RWPE2 (cell line): ENCODE results near the gene UNC45A.
A peak's percentile ranks its signal among the peaks of the same experiment; 100 is the strongest.

ENCODE experiments used
- ATAC-seq: fragments of 200-7000 bp; cut with Tn5 transposase; 3 replicates; pipeline ENCODE4 v1.9.1; 2021; ENCODE audit warnings: low read depth
- DNase-seq: peaks from one replicate; pipeline ENCODE4 v3.0.0-alpha.2; 2020; ENCODE audit warnings: low spot score
- H3K27ac ChIP-seq: fragments of 450-650 bp; 2 replicates; pipeline ENCODE4 v1.5.1; 2017; ENCODE audit warnings: mild to moderate bottlenecking; ENCODE audit not compliant: poor library complexity, severe bottlenecking
- H3K27me3 ChIP-seq: fragments of 250-450 bp; sonication (Bioruptor Pico); 2 replicates; pipeline ENCODE4 v1.5.1; 2021; ENCODE audit warnings: mild to moderate bottlenecking, moderate library complexity; ENCODE audit not compliant: insufficient read depth, poor library complexity, severe bottlenecking
- H3K36me3 ChIP-seq: fragments of 250-450 bp; sonication (Bioruptor Pico); 2 replicates; pipeline ENCODE4 v1.5.1; 2020; ENCODE audit warnings: low read depth, mild to moderate bottlenecking, moderate library complexity
- H3K4me1 ChIP-seq: fragments of 250-450 bp; sonication (Bioruptor Pico); 2 replicates; pipeline ENCODE4 v1.5.1; 2021; ENCODE audit warnings: mild to moderate bottlenecking, moderate library complexity; ENCODE audit not compliant: insufficient read depth, poor library complexity, severe bottlenecking
- H3K4me3 ChIP-seq: fragments of 250-450 bp; sonication (Bioruptor Pico); 2 replicates; pipeline ENCODE4 v1.5.1; 2021; ENCODE audit warnings: mild to moderate bottlenecking, moderate library complexity; ENCODE audit not compliant: severe bottlenecking
- H3K9me3 ChIP-seq: fragments of 250-450 bp; sonication (Bioruptor Pico); 2 replicates; pipeline ENCODE4 v1.5.1; 2021; ENCODE audit warnings: mild to moderate bottlenecking, moderate library complexity; ENCODE audit not compliant: severe bottlenecking
- TF ChIP-seq, protein P1 (sequence below): fragments of 450-650 bp; IDR thresholded peaks from one replicate; pipeline ENCODE4 v1.5.1; 2017; ENCODE audit warnings: mild to moderate bottlenecking, moderate library complexity; ENCODE audit not compliant: poor library complexity, severe bottlenecking

UNC45A gene

GRCh38 chr15:90904746-90905145, 30.3 kb upstream of the UNC45A start:
- H3K27ac ChIP-seq: no peak overlapping the region
- TF ChIP-seq, protein P1, sequence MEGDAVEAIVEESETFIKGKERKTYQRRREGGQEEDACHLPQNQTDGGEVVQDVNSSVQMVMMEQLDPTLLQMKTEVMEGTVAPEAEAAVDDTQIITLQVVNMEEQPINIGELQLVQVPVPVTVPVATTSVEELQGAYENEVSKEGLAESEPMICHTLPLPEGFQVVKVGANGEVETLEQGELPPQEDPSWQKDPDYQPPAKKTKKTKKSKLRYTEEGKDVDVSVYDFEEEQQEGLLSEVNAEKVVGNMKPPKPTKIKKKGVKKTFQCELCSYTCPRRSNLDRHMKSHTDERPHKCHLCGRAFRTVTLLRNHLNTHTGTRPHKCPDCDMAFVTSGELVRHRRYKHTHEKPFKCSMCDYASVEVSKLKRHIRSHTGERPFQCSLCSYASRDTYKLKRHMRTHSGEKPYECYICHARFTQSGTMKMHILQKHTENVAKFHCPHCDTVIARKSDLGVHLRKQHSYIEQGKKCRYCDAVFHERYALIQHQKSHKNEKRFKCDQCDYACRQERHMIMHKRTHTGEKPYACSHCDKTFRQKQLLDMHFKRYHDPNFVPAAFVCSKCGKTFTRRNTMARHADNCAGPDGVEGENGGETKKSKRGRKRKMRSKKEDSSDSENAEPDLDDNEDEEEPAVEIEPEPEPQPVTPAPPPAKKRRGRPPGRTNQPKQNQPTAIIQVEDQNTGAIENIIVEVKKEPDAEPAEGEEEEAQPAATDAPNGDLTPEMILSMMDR: no peak
- H3K4me3 ChIP-seq: no peak overlapping the region
- peaks cover 5% of the 10 kb centered on the region for H3K4me1 ChIP-seq
- peaks cover 19% of the 10 kb centered on the region for H3K36me3 ChIP-seq
- DNase-seq: no peak
- ATAC-seq: no peak
- no peaks in the 10 kb centered on the region for H3K9me3 ChIP-seq
- no peaks in the 10 kb centered on the region for H3K27me3 ChIP-seq

DNA sequence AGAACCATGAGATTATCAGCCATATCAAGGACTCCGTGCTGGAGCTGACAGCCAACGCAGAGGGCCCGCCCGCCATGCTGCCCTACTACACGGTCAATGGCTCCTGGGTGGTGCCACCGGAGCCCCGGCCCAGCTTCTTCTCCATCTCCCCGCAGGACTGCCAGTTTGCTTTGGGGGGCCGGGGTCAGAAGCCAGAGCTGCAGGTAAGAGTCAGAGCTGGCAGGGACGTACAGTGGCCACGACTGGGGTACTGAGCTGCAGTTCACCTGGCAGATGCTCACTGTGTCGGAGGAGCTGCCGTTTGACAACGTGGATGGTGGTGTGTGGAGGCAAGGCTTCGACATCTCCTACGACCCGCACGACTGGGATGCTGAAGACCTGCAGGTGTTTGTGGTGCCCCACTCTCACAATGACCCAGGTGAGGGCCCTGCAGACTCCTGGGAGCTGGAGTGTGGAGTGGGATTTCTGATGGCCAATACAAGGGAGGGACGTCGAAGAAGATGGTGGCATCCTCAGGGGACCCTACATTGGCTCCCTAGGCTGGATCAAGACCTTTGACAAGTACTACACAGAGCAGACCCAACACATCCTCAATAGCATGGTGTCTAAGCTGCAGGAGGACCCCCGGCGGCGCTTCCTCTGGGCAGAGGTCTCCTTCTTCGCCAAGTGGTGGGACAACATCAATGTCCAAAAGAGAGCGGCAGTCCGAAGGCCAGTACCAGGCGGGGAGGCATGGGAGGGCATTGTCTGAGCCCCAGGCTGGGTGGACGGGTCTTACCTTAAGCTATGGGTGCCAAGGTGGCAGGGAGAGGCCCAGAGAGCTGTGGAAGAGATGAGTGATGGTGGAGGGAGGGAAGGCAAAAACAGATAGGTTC, 29.5 kb upstream of the UNC45A start:
- peaks cover 5% of the 10 kb centered on the region for H3K4me1 ChIP-seq
- no peak overlapping the region for H3K27ac ChIP-seq
- peaks cover 20% of the 10 kb centered on the region for H3K36me3 ChIP-seq
- DNase-seq: peak; percentile 74
- no peak for ATAC-seq
- H3K4me3 ChIP-seq: no peak overlapping the region
- no peaks in the 10 kb centered on the region for H3K9me3 ChIP-seq
- TF ChIP-seq, protein P1: no peak
- no peaks in the 10 kb centered on the region for H3K27me3 ChIP-seq

- no peaks in the 10 kb centered on the region for H3K27me3 ChIP-seq
- no peaks in the 10 kb centered on the region for H3K9me3 ChIP-seq
- peaks cover 5% of the 10 kb centered on the region for H3K4me1 ChIP-seq
- DNase-seq (peak; percentile 73), ATAC-seq (no peak)
- TF ChIP-seq, protein P1: no peak
- no peak overlapping the region for H3K27ac ChIP-seq
- H3K4me3 ChIP-seq: no peak overlapping the region
- peaks cover 26% of the 10 kb centered on the region for H3K36me3 ChIP-seq
Observed at GRCh38 chr15:90906181-90906849, 28.8 kb upstream of the UNC45A start.

DNA sequence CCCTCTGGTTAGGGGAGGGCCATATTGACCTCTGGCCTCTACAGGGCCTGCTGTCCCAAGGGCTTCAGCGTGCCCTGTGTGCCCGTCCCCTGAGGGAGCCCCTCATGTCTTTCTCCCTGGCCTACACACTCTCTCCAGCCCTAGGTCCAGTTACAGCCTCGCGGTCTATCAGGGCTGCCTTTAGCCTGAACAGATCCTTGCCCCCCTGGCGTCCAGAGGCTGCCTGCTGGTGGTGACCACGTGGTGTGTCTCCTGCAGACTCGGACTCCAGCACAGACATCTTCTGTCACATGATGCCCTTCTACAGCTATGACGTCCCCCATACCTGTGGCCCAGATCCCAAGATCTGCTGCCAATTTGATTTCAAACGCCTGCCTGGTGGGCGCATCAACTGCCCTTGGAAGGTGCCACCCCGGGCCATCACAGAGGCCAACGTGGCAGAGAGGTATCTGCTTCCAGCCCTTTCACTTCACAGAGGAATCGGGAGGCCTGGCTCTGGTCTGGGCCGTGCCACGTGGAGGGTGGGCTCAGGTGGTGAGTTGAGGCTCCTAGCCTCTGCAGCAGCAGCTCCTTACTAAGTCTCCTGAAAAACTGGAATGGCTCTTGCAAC, 27.9 kb upstream of the UNC45A start:
- ATAC-seq (no peak), DNase-seq (no peak)
- Histone ChIP-seq H3K4me3 (no peak overlapping the region), H3K4me1 (no peaks in the 10 kb centered on the region), H3K36me3 (peaks cover 26% of the 10 kb centered on the region), H3K9me3 (no peaks in the 10 kb centered on the region), H3K27me3 (no peaks in the 10 kb centered on the region), H3K27ac (no peak overlapping the region)
- TF ChIP-seq, protein P1: no peak
